Measurements from ENCODE around the gene NCOR2. TPM values are rescaled to one million over a fixed set of nuclear protein-coding genes. Genes with fewer than 3 reads are reported as not detected.
A peak's percentile ranks its signal among the peaks of the same experiment; 100 is the strongest.

The NCOR2 gene
- total and polyA plus RNA-seq, 2 of the 4 experiments (the other 2 are of a cell fraction), result 12.9 to 40.8 TPM

GRCh38 chr12:124608450-124608870 lies 41.0 kb upstream of the NCOR2 start:
- dilution Hi-C loops (cut with HindIII; ENCODE audit: low sequenced_read_pairs, unreplicated experiment) (no loop called here), intact Hi-C loops (cut with micrococcal nuclease) (no loop called here), in situ Hi-C loops (cut with MboI; ENCODE audit: low sequenced_read_pairs) (no loop called here)
- H2AFZ ChIP-seq (replicated peaks; ENCODE audit: low read length, poor library complexity), result peak overlapping the region; percentile 45
- no peak overlapping the region for H2BK20ac ChIP-seq (ENCODE audit: low read depth, low read length)
- H2AK9ac ChIP-seq (replicated peaks; ENCODE audit: low read depth, low read length, poor library complexity), result no peak overlapping the region
- peaks cover 9% of the 10 kb centered on the region for H3K9me3 ChIP-seq (ENCODE audit: control insufficient read depth, insufficient read depth, low read length)
- H3K23ac ChIP-seq (ENCODE audit: low read depth, low read length), result no peak overlapping the region
- no peak overlapping the region for H3K4me3 ChIP-seq (ENCODE audit: insufficient read depth, low read depth, low read length)
- no peaks in the 10 kb centered on the region for H4K20me1 ChIP-seq (ENCODE audit: insufficient read depth, low read length)
- no peak overlapping the region for H3K4me2 ChIP-seq (ENCODE audit: low read depth, low read length)
- no peak overlapping the region for H3K14ac ChIP-seq (replicated peaks; ENCODE audit: low read depth, low read length)
- no peak overlapping the region for H4K8ac ChIP-seq (ENCODE audit: low read depth in 2 of 2, low read length in 2 of 2)
- H3K18ac ChIP-seq (ENCODE audit: low read depth, low read length), result no peak overlapping the region
- ChIA-PET CTCF (no interaction called here), POLR2A (ENCODE audit: unreplicated experiment) (no interaction called here)
- DNase-seq (no peak), ATAC-seq (ENCODE audit: low read depth) (no peak)
- no peak overlapping the region for H3K27ac ChIP-seq (ENCODE audit: insufficient read depth, low read length)
- peaks cover 2% of the 10 kb centered on the region; the same call in 1 of the 2 replicates for H3K4me1 ChIP-seq (ENCODE audit: control insufficient read depth, insufficient read depth, low read length)
- TF ChIP-seq RFX5 (IDR thresholded peaks at IDR 0.05; ENCODE audit: low read depth, low read length), result no peak
- no peak for TF ChIP-seq NFE2L2 (IDR thresholded peaks at IDR 0.05; ENCODE audit: low read depth, low read length)
- no peak for TF ChIP-seq MAZ (IDR thresholded peaks at IDR 0.05; ENCODE audit: borderline replicate concordance, low read depth, low read length)
- TF ChIP-seq FOS (IDR thresholded peaks at IDR 0.05; ENCODE audit: low read depth, low read length), result no peak
- no peak for TF ChIP-seq CTCF (conservative IDR thresholded peaks at IDR 0.05; ENCODE audit: low read depth, low read length)
- no peak for TF ChIP-seq MAFK (IDR thresholded peaks at IDR 0.05; ENCODE audit: low read depth, low read length)
- no peak for TF ChIP-seq RAD21 (IDR thresholded peaks at IDR 0.05; ENCODE audit: low read length)
- no peak for TF ChIP-seq USF2 (IDR thresholded peaks at IDR 0.05; ENCODE audit: low read depth, low read length)
- no peak for TF ChIP-seq BHLHE40 (IDR thresholded peaks at IDR 0.05; ENCODE audit: low read depth, low read length)
- TF ChIP-seq CEBPB (IDR thresholded peaks at IDR 0.05; ENCODE audit: low read depth, low read length), result no peak
- no peak for TF ChIP-seq RCOR1 (IDR thresholded peaks at IDR 0.05; ENCODE audit: insufficient replicate concordance, low read length)
- TF ChIP-seq ELK1 (IDR thresholded peaks at IDR 0.05; ENCODE audit: borderline replicate concordance, low read depth, low read length), result no peak
- no peak for TF ChIP-seq MXI1 (IDR thresholded peaks at IDR 0.05; ENCODE audit: borderline replicate concordance, low read depth, low read length)
- no peak for TF ChIP-seq POLR2A (IDR thresholded peaks at IDR 0.05; ENCODE audit: low read depth, low read length)
- TF ChIP-seq CHD1 (IDR thresholded peaks at IDR 0.05; ENCODE audit: low read depth, low read length), result no peak
- no peak for TF ChIP-seq SMC3 (IDR thresholded peaks at IDR 0.05; ENCODE audit: low read depth, low read length)
- no peak overlapping the region for H2BK15ac ChIP-seq (ENCODE audit: low read depth, low read length)
- H2AK5ac ChIP-seq (ENCODE audit: low read depth, low read length), result peak overlapping the region; percentile 44
- H3K79me1 ChIP-seq (ENCODE audit: low read depth in 1 of 2, low read length in 2 of 2), result no peaks in the 10 kb centered on the region
- no peak overlapping the region for H4K91ac ChIP-seq (ENCODE audit: insufficient read depth, low read depth, low read length)
- no peak overlapping the region for H3K4ac ChIP-seq (ENCODE audit: low read depth, low read length)
- WGBS, 2 experiments (ENCODE audit: extremely low coverage in 2 of 2, insufficient read length in 1 of 2), result 94% methylated on average over 6 of the region's 10 CpGs; no CpG with 5 or more reads in 1 of the 2 experiments
- H2BK120ac ChIP-seq (ENCODE audit: low read depth, low read length), result no peak overlapping the region
- H3K9me1 ChIP-seq (ENCODE audit: insufficient read depth, low read length), result 0 out of 2 replicates have a peak, but pooled peaks cover 2% of the 10 kb centered on the region
- H2BK5ac ChIP-seq (ENCODE audit: low read depth, low read length, poor library complexity, severe bottlenecking), result no peak overlapping the region
- BruUV-seq (replicated peaks), result no TSS peak
- H3K9ac ChIP-seq (ENCODE audit: low read depth, low read length), result no peak overlapping the region
- no peak overlapping the region for H3K56ac ChIP-seq (ENCODE audit: extremely low read depth, insufficient read depth, low read length)
- no peak overlapping the region for H4K5ac ChIP-seq (ENCODE audit: low read depth, low read length)
- peaks cover 12% of the 10 kb centered on the region for H3K27me3 ChIP-seq (ENCODE audit: control insufficient read depth, insufficient read depth, low read length)
- no peaks in the 10 kb centered on the region for H3K36me3 ChIP-seq (ENCODE audit: control insufficient read depth, insufficient read depth, low read length)

Data from IMR-90 (cell line).